HG02678 (cell line): ENCODE results near the gene ARL10.

Experiments used
- ATAC-seq: cut with Tn5 transposase; IDR thresholded peaks from one replicate; pipeline ENCODE4 v1.9.1; 2021; ENCODE audit warnings: mild to moderate bottlenecking, moderate library complexity; ENCODE audit not compliant: unreplicated experiment

Gene ARL10

GRCh38 chr5:176361437-176362232 lies 3.7 kb upstream of the ARL10 start, which contains the start of gene KIAA1191:
Gene KIAA1191, minus strand, starts transcription at chr5:176361764. Its CDS starts 2,256 bp downstream, at chr5:176359508.
- ATAC-seq = peak; percentile 84

GRCh38 chr5:176362233-176362490 lies 3.1 kb upstream of the ARL10 start:
- peak; percentile 4 for ATAC-seq

- ATAC-seq = no peak
These were observed 429 bp upstream of the ARL10 start for GRCh38 chr5:176364765-176365350.

GRCh38 chr5:176366232-176366894 lies 1.1 kb downstream of the ARL10 start:
- ATAC-seq = no peak

DNA sequence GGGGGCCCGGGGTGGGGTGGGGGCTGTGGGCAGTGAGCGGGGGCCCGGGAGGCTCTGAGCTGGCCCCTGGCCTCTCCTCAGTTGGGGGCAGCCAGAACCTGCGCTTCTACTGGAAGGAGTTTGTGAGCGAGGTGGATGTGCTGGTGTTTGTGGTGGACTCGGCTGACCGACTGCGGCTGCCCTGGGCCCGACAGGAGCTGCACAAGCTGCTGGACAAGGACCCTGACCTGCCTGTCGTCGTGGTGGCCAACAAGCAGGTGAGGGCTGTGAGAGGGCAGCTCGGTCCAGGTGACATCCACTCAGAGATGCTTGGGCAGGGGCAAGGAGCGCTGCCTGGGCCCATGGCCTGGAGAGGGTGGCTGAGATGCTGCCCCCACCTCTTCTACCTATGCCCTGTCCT lies 3.4 kb downstream of the ARL10 start:
- ATAC-seq = no peak

- no peak for ATAC-seq
These were observed 4.8 kb downstream of the ARL10 start for GRCh38 chr5:176369934-176370711.

DNA sequence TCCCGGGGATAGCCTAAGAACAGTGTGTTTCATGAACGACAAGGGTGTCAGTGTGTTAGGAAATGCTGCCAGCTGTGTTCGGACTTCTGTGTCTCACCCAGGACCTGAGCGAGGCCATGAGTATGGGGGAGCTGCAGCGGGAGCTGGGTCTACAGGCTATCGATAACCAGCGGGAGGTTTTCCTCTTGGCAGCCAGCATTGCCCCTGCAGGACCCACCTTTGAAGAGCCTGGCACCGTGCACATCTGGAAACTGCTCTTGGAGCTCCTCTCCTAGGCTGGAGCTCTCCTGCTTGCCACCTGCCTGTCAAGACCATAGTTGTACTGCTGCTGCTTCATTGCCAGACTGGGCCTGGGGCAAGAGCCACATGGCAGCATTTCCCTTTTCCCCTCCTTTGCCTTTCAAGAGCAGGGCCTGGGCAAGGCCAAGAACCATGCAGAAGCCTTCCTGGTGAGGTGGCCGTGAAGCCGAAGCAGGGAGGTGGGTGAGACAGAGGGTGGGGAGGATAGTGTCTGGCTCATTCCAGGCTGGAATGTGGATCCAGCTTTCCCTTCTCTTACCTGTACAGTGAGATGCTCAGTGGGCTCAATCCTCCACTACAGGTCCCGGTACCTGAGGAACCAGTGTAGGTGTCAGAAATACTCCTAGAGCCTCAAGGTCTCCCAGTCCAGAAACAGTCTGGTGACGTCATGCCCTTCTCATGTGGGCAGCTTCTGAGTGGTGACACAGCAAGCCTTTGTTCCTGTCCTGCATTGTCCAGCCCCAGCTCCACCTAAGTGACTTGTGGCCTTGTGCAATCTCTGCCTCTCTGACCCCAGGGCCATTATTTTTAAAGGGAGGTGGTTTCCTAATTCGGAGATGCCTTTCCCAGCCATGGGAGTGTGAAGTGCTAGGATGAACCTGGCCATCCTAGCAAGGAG lies 6.6 kb downstream of the ARL10 start:
- no peak for ATAC-seq

DNA sequence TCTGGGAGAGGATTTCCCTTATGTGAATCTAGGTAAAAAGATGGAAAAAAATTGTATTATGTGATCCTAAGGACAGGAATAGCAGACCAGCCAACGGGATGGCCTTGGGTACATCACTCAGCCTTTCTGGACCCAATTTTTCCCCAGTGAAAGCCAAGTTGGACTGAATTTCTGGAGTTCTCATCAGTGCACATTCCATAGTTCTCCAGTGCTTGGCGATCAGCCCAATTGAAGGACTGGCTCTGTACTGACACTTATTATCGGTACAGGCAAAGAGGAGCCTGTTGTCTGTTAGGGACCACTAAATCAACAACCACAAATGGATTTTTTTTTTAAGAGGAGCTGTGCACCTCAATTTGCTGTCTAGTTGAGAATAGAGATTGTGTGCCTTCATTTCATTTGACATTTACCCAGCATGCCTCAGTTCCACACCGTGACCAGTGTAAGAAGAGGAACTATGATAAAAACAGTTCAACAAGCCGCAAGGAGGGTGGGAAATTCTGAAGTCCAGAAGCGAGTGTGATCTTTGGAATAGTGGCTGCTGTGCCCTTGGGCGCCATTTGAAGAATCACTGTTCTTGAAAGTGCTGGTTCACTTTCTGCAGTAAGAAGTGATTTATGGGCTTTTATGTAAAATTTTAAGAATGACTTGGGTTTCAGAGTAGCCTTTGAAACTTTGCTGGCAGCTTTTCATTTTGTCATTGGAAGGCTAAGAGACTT lies 8.0 kb downstream of the ARL10 start:
- no peak for ATAC-seq

GRCh38 chr5:176379881-176380280 lies 14.6 kb downstream of the ARL10 start:
- peak; percentile 47 for ATAC-seq

GRCh38 chr5:176381423-176381822 lies 16.1 kb downstream of the ARL10 start:
- no peak for ATAC-seq

GRCh38 chr5:176381979-176382378 lies 16.7 kb downstream of the ARL10 start:
- ATAC-seq = no peak

GRCh38 chr5:176382721-176383120 lies 17.4 kb downstream of the ARL10 start:
- ATAC-seq = no peak

DNA sequence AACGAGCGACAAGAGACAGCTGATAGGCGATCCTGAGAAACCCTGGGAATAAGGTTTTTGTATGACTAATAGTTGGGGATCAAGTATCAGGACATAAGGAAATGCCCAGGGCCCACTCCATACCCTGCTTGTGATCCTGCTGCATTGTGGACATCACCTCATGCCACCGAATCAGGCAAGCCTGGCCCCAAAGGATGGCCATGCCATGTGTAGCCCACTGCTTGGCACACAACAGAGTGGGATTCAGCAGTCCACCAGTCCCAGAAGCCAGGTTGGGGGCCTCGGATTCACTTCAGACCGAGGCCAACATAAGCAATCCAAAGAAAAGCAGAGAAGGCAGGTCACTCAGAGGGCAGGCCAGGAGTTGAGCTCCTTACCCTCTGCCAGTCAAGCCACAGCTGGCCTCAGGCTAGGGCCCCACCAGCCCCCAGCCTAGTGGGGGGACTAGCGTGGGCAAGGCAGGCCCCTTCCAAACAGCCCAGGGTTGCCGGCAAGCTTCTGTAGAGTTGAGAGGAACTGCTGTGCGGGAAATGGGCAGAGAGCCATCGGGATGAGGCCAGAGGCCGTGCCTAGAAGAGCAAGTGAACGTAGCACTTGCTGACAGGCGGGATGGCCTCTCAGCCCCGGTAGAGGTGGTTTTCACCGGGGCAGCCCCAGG lies 18.1 kb downstream of the ARL10 start:
- no peak for ATAC-seq

DNA sequence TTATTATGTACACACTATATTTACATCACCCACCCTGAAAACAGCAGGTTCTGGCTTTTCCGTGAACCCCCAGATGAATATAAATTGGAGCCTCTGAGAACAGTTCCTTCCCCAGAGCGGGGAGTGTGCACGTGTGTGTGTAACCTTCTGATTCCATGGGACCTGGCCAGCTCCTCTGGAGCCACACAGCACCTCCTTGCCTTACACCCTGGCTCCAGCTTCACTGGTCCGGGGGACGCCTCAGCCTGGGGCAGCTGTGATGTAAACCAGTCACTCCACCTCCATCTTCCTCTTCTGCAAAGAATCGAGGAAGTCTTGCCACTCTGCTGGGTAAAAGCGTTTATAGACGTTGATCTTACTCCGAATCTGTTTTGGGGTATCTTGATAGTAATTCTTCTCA lies 18.7 kb downstream of the ARL10 start:
- no peak for ATAC-seq

DNA sequence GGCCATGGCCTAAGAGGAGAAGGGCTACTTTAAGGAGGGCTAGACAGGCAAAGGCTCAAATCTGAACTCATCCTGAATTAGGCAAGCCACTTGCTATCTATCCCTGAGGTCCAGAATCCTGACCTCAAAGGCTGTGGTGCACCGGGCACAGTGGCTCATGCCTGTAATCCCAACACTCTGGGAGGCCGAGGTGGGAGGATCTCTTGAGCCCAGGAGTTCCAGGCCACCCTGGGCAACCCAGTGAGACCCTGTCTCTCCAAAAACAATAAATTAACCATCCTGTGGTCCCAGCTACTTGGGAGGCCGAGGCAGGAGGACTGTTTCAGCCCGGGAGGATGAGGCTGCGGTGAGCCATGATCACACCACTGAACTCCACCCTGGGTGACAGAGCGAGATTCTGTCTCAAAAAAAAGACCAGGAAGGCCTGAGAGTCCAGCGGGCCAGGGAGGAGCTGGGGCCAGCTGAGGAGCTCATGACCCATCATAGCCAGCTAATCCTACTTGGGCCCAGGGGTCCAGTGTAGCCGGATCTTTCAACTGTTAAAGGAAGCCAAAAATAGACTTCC lies 19.2 kb downstream of the ARL10 start:
- no peak for ATAC-seq

DNA sequence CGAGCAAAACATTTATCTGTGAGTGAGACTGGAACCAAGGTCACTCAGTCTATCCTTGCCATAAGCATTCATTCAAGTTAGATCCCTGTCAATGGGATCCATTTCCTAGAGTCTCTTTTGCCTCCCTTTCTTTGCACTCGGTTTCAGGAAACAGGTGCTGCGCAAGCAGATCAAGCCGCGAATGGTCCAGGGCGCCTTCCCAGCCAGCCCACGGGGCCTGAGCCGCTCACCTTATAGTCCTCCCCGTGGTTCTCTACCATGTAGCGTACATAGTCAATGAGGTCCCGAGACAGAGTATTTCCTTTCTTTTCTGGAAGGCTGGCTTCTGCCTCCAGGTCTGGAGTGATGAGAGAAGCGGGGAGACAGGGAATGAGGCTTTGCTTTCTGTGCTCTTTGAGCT lies 19.7 kb downstream of the ARL10 start:
- no peak for ATAC-seq

DNA sequence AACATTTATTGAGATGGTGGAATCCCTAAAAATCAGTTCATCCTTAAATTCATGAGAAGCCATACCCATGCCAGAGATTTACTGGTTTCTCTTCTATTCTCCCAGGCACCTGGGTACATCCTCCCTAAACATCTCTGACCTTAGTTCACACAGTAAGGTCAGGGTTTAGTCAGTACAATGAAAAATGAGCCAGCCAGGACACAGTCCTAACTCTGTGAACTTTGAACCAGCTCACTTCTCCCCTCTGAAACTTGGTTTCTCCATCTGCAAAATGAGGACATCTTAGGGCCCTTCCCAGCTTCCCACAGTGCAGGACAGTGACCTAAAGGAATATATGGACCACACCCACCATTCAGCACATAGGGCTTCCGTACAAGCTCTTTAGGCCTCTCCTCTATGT lies 21.2 kb downstream of the ARL10 start:
- no peak for ATAC-seq

DNA sequence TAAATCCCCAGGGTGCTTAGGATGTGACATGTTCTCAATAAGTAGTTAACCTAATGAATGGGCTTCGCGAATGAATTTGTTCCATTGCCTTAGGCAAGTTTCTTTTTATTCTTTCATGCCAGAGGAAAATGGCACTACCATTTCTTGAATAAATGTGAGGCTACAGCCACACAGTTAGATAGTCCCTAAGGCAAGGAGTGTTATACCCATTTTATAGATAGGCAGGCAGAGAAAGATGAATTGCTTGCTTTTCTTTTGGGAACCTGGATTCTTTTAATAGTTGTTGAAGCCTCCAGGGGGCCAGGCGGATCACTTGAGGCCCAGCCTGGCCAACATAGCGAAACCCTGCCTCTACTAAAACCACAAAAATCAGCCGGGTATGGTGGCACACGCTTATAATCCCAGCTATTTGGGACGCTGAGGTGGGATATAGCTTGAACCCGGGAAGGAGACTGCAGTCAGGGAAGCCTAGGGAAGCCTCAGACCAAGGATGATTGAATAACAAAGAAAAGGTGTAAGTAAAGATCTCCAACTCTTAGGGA lies 22.2 kb downstream of the ARL10 start:
- ATAC-seq = no peak

DNA sequence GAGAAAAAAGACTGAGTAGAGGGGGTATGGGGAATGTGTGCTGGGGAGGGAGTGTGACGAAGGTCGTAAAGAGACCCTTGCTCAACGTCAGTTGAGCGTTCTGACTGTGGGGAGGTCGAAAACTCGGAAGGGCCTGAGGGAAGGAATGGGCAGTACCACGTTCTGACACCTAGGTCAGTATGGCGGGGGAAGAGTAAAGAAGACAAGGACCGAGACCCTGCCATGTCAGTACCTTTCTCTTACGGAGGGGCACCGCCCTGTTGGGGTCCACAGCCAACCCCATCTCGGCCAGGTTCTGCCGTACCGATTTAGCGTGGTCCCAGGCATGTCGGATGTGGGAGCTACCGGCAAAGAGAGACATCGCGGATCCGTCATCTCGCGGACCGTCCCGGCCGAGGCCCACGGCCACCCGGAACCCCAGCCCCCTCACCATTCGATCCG lies 22.7 kb downstream of the ARL10 start:
- ATAC-seq = no peak
